Measurements from ENCODE around the gene LCN10.
A peak's percentile ranks its signal among the peaks of the same experiment; 100 is the strongest.
"Not testable (repeated sequence)": the region's sequence is repeated elsewhere in the genome, so short reads cannot be mapped to it uniquely, and the experiment has no call there.

The LCN10 gene

GRCh38 chr9:136779808-136780207 is 37.1 kb upstream of the LCN10 start:
- TF ChIP-seq ZNF274 (IDR thresholded peaks at IDR 0.05; ENCODE audit: low read depth, low read length) = no peak
- H3K4me3 ChIP-seq (ENCODE audit: low read length) = no peak overlapping the region

- no peak for TF ChIP-seq ZNF274 (IDR thresholded peaks at IDR 0.05; ENCODE audit: low read depth, low read length)
- no peak overlapping the region for H3K4me3 ChIP-seq (ENCODE audit: low read length)
Measured at GRCh38 chr9:136777359-136777758, 34.6 kb upstream of the LCN10 start.

GRCh38 chr9:136776947-136777346 is 34.2 kb upstream of the LCN10 start:
- TF ChIP-seq ZNF274 (IDR thresholded peaks at IDR 0.05; ENCODE audit: low read depth, low read length) = no peak
- no peak overlapping the region for H3K4me3 ChIP-seq (ENCODE audit: low read length)

DNA sequence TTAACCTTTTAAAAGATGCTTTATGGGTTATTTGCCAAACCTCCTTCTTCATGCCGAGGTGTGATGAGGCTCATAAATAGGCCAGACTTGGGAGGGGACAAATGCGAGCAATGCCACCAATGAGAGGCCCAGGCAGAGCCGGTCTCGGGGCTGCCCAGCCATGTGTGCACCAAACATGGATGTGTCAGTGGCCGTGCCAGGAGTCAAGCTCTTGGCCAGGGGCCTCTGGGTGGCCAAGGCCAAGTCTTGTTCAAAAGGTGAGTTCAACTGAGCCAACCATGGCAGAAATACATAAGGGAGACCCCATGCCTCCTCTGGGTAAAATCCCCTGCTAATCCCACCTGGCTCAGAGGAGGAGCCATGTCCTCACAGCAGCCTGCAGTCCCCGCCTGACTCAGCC is 32.5 kb upstream of the LCN10 start:
- no peak overlapping the region for H3K4me3 ChIP-seq (ENCODE audit: low read length)
- TF ChIP-seq ZNF274 (IDR thresholded peaks at IDR 0.05; ENCODE audit: low read depth, low read length) = no peak

- H3K4me3 ChIP-seq (ENCODE audit: low read length) = no peak overlapping the region
Measured at GRCh38 chr9:136774416-136775045, 31.8 kb upstream of the LCN10 start.

GRCh38 chr9:136773386-136774044 is 30.8 kb upstream of the LCN10 start:
- H3K4me3 ChIP-seq (ENCODE audit: low read length) = no peak overlapping the region

More at GRCh38 chr9:136774416-136775045, 31.8 kb upstream of the LCN10 start:
- no peak for TF ChIP-seq ZNF274 (IDR thresholded peaks at IDR 0.05; ENCODE audit: low read depth, low read length)

GRCh38 chr9:136771907-136772415 is 29.2 kb upstream of the LCN10 start:
- TF ChIP-seq ZNF274 (IDR thresholded peaks at IDR 0.05; ENCODE audit: low read depth, low read length) = no peak
- no peak overlapping the region for H3K4me3 ChIP-seq (ENCODE audit: low read length)

More at GRCh38 chr9:136773386-136774044, 30.8 kb upstream of the LCN10 start:
- TF ChIP-seq ZNF274 (IDR thresholded peaks at IDR 0.05; ENCODE audit: low read depth, low read length) = no peak

- TF ChIP-seq ZNF274 (IDR thresholded peaks at IDR 0.05; ENCODE audit: low read depth, low read length) = no peak
- no peak overlapping the region for H3K4me3 ChIP-seq (ENCODE audit: low read length)
Measured at GRCh38 chr9:136769710-136770191, 27.0 kb upstream of the LCN10 start.

DNA sequence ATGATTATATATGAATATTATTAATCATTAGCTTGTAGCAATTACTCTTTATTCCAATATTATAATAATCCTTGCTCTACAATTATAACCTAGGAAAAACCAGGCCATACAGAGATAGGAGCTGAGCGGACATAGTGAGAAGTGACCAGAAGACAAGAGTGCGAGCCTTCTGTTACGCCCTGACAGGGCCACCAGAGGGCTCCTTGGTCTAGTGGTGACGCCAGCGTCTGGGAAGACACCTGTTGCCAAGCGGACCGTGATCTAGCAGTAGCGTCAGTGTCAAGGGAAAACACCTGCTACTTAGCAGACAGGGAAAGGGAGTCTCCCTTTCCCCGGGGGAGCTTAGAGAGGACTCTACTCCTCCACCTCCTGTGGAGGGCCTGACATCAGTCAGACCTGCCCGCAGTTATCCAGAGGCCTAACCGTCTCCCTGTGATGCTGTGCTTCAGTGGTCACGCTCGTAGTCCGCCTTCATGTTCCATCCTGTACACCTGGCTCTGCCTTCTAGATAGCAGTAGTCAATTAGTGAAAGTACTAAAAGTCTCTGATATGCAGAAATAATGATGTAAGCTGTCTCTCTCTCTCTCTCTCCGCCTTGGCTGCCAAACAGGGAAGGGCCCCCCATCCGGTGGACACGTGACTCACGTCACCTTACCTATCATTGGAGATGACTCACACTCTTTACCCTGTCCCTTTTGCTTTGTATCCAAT is 23.8 kb upstream of the LCN10 start:
- H3K4me3 ChIP-seq (ENCODE audit: low read length) = not testable (repeated sequence)

DNA sequence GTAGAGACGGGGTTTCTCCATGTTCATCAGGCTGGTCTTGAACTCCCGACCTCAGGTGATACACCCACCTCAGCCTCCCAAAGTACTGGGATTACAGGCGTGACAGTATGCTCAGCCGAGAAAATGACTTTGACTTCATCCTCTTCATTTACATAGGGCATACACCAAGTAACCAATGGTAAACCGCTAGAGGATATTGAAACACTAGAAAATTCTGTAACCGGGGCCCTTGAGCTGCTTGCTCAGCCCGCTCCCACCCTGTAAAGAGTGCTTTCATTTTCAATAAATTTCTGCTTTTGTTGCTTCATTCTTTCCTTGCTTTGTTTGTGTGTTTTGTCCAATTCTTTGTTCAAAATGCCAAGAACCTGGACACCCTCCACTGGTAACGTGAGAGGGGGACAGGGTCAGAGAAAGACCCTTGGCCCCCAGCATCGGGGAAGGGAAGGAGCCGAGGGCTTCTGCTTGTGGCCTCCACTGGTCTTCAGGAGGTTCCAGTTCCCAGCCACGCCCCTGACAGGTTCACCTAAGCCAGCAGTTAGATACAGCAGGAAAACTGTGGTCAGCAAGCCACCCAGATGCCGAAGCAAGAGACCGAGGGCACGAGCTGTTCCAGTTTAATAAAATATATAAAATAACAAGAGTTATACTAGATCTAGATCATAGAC is 23.1 kb upstream of the LCN10 start:
- peak overlapping the region; percentile 1; the same call in 1 of the 2 replicates for H3K4me3 ChIP-seq (ENCODE audit: low read length)

DNA sequence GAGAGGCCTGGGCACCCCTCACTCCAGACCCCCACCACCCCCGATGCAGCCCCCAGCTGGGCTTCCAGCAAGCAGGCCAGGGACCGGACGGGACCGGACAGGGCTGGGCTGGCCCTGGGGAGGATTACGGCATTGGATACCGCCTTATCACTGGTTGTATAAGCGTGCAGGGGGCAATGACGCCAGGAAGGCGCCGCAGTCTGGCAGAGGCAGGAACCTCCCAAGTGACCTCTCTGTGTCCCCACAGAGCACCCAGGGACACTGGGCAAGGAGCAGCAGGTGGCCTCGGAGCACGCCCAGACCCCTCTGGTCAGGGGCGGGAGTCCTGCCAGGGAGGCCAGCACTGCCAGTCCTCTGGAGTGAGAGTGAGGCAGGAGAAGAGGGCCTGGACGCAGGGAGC is 22.3 kb upstream of the LCN10 start:
- no peak overlapping the region for H3K4me3 ChIP-seq (ENCODE audit: low read length)
- no peak for TF ChIP-seq ZNF274 (IDR thresholded peaks at IDR 0.05; ENCODE audit: low read depth, low read length)

DNA sequence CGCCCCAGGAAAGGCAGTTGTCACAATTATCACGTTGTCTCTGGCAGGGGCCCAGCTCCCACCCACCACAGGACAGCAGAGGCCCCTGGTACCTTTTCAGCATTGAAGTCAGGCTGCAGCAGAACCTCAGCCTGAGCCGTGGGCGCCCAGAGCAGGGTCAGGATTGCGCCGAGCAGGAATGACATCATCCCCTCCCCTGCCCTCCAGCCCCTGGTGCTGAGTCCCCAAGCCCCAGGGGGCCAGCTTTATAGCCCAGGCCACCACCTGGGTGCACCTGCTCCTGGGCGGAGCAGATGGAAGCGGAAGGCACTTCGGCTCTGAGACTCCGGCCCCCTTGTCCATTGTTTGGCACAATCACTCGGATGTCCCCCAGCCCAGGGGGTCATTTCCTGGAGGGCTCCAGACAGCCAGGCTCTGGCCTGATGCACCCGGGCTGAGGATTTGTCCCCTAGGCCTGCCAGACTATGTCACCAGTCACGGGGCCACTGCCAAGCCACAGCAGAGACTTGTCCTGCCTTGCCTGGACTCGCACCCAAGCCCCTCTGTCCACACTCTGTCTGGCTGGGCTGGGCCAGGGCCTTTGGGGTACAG is 21.7 kb upstream of the LCN10 start, which contains the start of gene LCN15:
LCN15 (minus strand) TSS at position 218 of the 591 bp plus-strand sequence; CDS start at position 188, 30 bp downstream.
- no peak for TF ChIP-seq ZNF274 (IDR thresholded peaks at IDR 0.05; ENCODE audit: low read depth, low read length)
- no peak within 1 kb of the TSS for H3K4me3 ChIP-seq (ENCODE audit: low read length)

DNA sequence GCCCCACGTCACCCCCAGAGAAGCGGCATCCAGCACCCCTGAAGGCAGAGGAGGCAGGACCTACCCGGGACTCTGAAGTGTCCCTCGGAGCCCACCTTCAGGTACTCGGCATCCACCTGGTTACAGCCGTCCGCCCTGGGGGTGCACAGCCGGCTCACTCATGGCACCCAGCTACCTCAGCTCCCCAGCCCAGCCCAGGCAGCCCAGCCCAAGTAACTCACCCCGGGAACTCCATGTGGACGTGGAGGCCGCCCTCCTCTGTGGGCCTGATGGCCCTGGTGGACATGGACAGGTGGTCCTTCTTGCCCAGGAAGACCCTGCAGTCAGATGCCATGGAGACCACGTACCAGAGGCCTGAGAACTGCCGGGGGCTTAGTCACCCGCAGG is 20.9 kb upstream of the LCN10 start:
- H3K4me3 ChIP-seq (ENCODE audit: low read length) = no peak overlapping the region
- TF ChIP-seq ZNF274 (IDR thresholded peaks at IDR 0.05; ENCODE audit: low read depth, low read length) = no peak
